ENCODE data around the gene COL4A2.

DNA sequence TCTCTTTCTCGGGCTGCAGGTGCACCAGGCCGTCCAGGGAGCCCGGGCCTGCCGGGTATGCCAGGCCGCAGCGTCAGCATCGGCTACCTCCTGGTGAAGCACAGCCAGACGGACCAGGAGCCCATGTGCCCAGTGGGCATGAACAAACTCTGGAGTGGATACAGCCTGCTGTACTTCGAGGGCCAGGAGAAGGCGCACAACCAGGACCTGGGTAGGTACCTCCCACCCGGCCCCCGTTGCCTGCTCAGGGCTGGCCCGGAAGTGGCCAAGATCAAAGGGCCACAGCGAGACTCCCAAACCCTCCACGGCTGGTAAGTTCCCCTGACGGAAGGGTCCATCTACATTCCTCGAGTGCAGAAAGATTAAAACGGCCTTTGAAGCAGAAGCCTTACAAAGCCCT, 199.3 kb downstream of the COL4A2 start:
- TF ChIP-seq ZNF274 (IDR thresholded peaks at IDR 0.05; ENCODE audit: low read depth, low read length), result no peak
- TF ChIP-seq YY1 (IDR thresholded peaks at IDR 0.05; ENCODE audit: insufficient read depth, insufficient read length), result no peak
